ENCODE results near the gene OBP2B.

DNA sequence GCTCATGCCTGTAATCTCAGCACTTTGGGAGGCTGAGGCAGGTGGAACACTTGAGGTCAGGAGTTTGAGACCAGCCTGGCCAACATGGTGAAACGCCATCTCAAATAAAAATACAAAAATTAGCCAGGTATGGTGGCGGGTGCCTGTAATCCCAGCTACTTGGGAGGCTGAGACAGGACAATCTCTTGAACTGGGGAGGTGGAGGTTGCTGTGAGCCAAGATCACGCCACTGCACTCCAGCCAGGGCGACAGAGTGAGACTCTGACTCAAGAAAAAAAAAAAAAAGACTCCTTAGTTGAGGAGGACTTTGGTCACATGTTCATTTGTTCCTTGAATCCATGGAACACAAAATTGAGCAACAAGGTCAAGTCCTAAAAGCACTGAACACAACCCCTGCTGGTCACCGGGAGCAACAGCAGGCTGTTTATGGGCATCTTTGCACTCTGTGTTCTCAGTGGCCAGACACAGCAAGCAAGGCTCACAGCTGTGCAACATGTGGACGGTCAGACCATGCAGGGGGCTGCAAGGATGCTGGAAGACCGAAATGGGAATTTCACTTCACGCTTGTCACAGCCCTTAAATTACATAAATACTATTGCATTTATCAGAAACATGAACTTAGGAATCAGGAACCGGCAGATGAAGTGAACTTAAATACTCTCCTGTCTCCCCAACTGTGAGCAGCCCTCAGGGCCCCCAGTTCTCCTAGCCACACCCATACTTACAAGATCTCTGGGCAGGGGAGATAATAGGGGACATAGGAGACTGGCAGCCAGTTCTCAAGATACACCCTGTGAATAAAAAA lies 48.1 kb downstream of the OBP2B start:
- TF ChIP-seq, protein P1, sequence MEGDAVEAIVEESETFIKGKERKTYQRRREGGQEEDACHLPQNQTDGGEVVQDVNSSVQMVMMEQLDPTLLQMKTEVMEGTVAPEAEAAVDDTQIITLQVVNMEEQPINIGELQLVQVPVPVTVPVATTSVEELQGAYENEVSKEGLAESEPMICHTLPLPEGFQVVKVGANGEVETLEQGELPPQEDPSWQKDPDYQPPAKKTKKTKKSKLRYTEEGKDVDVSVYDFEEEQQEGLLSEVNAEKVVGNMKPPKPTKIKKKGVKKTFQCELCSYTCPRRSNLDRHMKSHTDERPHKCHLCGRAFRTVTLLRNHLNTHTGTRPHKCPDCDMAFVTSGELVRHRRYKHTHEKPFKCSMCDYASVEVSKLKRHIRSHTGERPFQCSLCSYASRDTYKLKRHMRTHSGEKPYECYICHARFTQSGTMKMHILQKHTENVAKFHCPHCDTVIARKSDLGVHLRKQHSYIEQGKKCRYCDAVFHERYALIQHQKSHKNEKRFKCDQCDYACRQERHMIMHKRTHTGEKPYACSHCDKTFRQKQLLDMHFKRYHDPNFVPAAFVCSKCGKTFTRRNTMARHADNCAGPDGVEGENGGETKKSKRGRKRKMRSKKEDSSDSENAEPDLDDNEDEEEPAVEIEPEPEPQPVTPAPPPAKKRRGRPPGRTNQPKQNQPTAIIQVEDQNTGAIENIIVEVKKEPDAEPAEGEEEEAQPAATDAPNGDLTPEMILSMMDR (conservative IDR thresholded peaks at IDR 0.05) = peak; percentile 86
- TF ChIP-seq ZFX (IDR thresholded peaks at IDR 0.05) = no peak

Data from C4-2B (cell line).